ENCODE measurements around the gene PTPRN2.
"Not testable (repeated sequence)": the region's sequence is repeated elsewhere in the genome, so short reads cannot be mapped to it uniquely, and the experiment has no call there.

The PTPRN2 gene

DNA sequence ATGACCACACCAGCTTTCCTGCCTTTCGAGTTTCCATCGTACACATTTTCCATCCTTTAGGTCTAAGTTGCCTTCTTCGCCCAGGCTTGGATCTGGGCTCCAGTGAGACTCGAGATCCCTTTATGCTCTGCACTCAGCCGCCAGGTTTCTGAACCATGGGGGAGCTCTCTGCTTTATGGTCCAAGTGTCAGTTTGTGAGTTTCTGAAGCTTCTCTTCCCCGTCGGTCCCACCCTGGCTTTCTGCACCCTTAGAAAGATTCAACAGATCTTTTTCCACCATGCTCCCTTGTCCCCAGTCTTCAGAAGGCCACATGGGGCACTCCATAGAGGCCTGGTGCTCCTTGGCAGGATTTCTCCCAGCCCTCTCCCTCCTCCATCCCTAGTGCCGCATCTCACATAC lies 402.0 kb downstream of the PTPRN2 start:
- no peak for DNase-seq (ENCODE audit: low read depth, low spot score)

DNA sequence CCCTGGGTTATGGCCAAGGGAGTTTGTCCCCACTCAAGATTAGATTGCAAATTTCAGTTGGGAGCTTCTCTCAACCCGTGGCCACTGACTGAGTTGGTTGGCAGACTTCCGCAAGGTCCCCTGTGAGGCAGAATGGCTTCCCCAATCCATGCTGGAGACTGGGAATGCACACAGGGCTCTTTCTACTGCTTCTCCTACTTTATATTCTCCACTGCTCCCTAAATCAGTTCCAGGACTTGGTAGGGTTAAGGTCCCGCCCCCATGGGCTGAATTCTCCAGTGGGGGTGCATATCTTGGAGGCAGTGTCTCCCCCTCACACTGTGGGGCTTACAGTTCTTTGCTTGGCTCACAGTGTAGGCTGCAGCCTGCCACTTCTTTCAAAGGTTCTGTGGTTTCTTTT lies 404.2 kb downstream of the PTPRN2 start:
- no peak for DNase-seq (ENCODE audit: low read depth, low spot score)

DNA sequence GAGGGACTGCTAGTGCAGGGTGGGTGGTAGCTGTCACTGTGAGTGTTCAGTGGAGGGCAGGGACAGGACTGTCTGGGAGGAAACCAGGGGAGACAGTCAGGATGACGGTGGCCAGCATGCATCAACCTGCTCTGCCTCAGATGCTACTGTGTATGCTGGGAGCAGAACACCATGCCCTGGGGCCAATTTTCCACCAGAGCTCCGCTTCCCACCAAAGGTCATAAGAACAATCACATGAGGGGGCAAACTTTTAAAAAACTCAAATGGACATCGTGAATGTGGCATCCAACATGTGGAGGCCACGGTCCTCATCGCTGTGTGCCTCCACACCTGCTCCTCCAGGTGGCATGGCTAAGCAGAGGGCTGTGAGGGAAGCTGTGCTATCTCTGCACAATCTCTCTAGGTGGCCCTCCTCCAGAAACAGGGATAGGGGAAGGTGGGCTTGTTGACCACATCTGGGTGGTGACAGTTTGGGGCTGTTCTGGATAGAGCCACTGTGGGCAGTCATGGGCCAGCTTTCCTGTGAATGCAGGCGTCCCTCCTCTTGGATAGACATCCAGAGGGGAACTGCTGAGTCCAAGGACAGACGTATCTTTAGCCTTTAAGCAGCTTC lies 411.0 kb downstream of the PTPRN2 start:
- no peak for DNase-seq (ENCODE audit: low read depth, low spot score)

GRCh38 chr7:158175779-158176178 lies 411.8 kb downstream of the PTPRN2 start:
- no peak for DNase-seq (ENCODE audit: low read depth, low spot score)

DNA sequence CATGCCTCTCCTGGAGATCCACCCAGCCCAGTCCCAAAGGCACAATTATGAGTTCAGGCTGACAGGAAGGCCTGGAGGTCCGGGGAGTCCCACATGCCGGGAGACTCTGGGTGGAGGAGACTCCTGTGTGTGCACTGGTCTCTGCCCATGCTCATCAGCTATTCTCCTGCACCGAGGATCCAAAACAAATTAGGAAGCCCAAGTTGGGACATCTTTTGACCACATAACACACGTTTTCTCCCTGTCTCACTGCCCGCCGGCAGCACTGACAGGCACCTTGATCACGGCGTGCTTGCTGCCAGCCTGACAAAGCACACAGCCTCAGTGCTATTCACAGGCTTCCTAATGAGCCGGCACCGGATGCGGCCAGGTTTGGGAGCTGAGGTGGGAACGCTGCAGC lies 412.7 kb downstream of the PTPRN2 start:
- no peak for DNase-seq (ENCODE audit: low read depth, low spot score)

DNA sequence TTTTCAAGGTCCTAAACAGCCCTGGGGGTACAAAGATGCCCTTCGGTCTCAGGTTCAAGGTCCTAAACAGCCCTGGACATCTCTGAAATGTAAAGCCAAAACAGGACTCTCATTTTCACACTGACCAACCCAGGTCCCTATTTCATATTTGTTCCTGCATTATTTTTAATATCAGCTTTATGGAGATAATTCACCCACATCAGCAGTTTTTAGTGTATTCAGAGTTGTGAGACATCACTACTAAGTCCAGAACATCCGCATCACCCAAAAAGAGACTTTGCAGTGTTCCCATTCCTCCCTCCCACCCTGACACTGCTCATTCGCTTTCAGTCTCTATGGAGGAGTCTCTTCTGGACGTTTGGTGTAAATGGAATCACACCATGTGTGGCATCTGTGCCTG lies 420.2 kb downstream of the PTPRN2 start:
- DNase-seq (ENCODE audit: low read depth, low spot score), result no peak

DNA sequence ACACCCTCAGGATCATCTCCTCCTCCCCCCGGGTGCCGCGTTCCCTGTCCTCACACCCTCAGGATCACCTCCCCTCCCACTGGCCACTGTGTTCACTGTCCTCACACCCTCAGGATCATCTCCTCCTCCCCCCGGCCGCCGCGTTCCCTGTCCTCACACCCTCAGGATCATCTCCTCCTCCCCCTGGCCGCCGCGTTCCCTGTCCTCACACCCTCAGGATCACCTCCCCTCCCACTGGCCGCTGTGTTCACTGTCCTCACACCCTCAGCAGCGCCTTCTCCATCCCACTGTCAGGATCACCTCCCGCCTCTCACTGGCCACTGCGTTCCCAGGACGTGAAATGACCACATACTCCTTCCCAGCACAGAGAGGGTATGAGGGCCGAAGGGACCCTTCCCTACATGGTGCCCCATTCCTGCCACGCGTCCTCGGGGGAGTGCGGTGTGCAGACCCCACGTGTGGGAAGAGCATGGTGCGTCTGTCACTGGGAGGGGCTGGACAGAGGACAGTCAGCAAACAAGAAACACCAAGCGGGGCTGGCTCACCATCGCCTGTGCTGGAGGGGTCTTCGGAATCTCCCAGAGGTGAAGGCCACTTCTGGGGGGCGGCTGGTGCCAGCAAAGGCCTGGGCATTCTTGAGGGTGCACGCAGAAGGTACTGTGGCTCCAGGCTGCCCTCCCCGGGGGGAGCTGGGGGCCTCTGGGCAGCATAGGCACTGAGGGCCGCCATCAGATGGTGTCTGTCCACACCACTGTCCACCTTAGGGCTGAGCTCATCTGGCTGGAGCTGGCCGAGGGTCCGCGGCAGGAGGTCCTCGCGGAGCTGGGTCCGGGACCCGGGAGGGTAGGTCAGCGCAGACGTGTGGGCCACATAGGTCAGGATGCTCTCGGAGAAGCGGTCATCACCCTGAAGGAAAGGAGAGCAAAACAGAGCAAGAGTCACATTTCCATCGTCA lies 421.0 kb downstream of the PTPRN2 start:
- no peak for DNase-seq (ENCODE audit: low read depth, low spot score)

GRCh38 chr7:158165711-158166110 lies 421.9 kb downstream of the PTPRN2 start:
- DNase-seq (ENCODE audit: low read depth, low spot score), result no peak

DNA sequence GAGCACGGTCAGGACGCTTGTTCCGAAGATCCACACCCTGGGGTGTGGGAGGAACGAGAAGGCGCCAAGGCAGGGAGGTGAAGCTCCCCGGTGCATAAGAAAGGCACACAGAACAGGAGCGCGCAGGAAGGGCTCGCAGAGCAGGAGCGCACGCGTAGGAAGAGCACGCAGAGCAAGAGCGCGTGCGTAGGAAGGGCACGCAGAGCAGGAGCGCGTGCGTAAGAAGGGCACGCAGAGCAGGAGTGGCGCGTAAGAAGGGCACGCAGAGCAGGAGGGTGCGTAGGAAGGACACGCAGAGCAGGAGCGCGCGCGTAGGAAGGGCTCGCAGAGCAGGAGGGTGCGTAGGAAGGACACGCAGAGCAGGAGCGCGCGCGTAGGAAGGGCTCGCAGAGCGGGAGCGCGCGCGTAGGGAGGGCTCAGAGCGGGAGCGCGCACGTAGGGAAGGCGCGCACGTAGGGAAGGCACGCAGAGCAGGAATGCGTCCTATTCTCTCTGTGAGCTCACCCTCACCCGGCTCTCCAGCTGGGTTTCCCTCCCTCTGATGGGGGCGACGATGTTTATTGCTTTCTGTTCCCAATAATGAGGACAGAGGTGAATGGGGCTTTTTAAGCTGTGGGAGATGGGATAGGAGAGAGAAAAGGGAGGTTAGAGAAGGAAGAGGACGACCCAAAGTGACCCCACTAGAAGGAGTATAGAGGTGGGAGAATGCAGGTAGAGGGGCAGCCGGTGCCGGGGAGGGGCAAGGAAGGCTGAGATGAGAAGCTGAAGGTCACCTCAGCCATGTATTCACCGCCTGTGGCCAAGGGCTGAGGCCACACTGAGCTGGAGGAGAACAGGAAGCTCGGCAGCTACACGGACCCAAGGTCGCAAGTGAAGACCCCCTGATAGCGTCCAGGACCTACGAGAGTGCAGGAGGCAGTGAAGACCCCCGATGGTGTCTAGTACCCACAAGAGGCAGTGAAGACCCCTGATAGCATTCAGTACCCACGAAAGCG lies 423.2 kb downstream of the PTPRN2 start:
- DNase-seq (ENCODE audit: low read depth, low spot score), result no peak

- no peak for DNase-seq (ENCODE audit: low read depth, low spot score)
Observed at GRCh38 chr7:158161194-158161593, 426.4 kb downstream of the PTPRN2 start.

DNA sequence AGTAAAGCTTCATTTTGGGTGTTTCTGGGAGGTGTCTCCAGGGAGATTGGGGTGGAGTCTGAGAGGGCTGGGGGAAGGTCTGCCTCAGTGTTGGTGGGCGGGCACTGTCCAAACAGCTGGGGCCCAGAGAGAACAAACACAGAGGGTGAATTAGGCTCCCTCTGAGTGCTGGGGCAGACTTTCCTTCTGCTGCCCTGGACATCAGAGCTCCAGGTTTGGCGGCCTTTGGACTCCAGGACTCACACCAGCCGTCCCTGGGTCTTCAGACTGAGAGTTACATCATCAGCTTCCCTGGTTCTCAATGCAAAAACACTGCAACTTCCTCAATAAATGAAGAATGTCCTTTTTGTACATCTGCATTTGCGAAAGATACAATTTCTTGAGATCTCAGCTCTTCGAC lies 427.4 kb downstream of the PTPRN2 start:
- DNase-seq (ENCODE audit: low read depth, low spot score), result no peak

- no peak for DNase-seq (ENCODE audit: low read depth, low spot score)
Observed at GRCh38 chr7:158157460-158157859, 430.2 kb downstream of the PTPRN2 start.

- not testable (repeated sequence) for DNase-seq (ENCODE audit: low read depth, low spot score)
Observed at GRCh38 chr7:158151273-158151672, 436.4 kb downstream of the PTPRN2 start.

DNA sequence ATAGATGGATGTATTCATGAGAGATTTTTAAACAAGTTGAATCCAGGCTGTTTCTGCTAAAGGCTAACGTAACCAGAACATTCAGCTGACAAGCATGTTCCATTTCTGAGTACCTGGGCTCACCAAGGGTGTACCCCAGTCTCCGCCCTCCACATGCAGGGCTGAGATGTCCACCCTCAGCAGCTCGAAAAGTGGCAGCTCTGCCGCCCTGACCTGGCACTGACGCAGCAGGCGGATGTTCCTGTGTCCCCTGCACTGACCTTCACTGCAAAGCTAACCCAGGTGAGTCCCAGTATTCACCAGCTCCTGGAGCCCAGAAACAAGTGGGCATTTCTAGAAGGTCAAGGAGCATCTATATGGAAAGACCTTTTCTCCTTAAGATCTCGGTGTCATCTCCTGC lies 437.4 kb downstream of the PTPRN2 start:
- DNase-seq (ENCODE audit: low read depth, low spot score), result no peak

DNA sequence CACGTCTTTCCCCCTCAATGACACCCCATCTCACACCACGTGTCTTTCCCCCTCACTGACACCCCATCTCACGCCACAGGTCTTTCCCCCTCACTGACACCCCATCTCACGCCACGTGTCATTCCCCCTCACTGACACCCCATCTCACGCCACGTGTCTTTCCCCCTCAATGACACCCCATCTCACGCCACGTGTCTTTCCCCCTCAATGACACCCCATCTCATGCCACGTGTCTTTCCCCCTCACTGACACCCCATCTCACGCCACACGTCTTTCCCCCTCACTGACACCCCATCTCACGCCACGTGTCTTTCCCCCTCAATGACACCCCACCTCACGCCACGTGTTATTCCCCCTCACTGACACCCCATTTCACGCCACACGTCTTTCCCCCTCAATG lies 440.2 kb downstream of the PTPRN2 start:
- not testable (repeated sequence) for DNase-seq (ENCODE audit: low read depth, low spot score)

DNA sequence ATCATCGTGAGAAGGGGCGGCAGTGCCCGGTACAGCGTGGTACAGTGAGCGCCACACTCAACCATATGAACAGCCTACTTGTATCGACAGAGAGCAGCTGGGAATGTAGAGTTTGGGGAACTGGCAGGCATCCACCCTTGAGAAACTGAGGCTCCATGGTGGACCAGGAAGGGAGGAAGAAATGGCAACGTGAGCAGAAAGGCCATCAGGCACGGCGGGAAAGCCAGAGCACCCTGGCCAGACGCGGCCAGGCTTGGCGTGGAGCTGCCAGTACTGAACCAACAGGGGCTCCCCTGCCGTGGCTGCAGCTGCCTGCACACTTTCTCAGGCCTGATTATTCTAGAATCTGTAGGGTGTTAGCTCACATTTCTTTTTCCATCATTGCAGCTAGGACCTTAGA lies 442.3 kb downstream of the PTPRN2 start:
- DNase-seq (ENCODE audit: low read depth, low spot score), result no peak

- no peak for DNase-seq (ENCODE audit: low read depth, low spot score)
Observed at GRCh38 chr7:158143196-158144120, 444.2 kb downstream of the PTPRN2 start.

GRCh38 chr7:158142657-158143056 lies 445.0 kb downstream of the PTPRN2 start:
- DNase-seq (ENCODE audit: low read depth, low spot score), result no peak

DNA sequence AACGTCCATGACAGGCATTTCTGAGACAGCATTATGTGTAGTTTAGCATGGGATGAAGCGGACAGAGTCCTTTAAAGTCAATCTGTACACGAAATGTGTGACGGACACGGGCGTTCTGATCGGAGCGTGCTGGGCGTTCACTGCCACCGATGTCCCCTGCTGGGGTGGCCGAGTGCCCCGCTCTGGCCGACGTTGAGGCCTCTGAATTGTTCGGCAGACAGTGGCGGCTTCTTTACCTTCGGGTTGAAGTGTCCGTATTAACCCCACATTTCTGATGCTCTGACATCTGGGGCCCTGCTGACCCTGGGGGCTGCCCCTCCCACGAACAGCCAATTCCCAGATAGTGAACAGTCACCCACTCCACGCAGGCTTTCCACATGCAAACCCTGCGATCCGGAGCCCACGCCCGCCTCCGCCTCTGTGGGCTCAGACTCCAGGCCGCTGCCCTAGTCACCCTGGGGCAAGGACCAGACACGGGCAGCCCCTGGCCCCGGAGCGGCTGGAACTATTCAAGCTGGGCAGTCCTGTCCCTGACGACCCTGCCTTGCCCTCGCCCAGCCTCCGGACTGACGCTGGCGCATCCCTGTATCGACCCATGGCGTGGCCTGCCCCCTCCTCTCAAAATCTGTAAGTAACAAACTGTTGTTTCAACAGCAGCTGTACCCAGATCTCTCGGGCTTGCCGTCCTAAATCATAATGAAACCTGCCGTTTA lies 445.7 kb downstream of the PTPRN2 start:
- no peak for DNase-seq (ENCODE audit: low read depth, low spot score)

- DNase-seq (ENCODE audit: low read depth, low spot score), result no peak
Observed at GRCh38 chr7:158141221-158141582, 446.4 kb downstream of the PTPRN2 start.

Data from smooth muscle cell of the brain vasculature (primary cell).